ENCODE results near the gene DOK7.

GRCh38 chr4:3477750-3478430 lies 14.8 kb downstream of the DOK7 start:
- no peak for TF ChIP-seq CTCF (IDR thresholded peaks at IDR 0.05)
- TF ChIP-seq POLR2A (IDR thresholded peaks at IDR 0.05): no peak

All from body of pancreas (tissue), 4 donors.